Natural killer cell (primary cell): ENCODE results near the gene TXNRD1. TPM values are rescaled to one million over a fixed set of nuclear protein-coding genes. Genes with fewer than 3 reads are reported as not detected.
A peak's percentile ranks its signal among the peaks of the same experiment; 100 is the strongest.

ENCODE experiments used
- ATAC-seq, 3 donors: fragments of 150-1000 bp in 2 of 3; fragments of 200-7000 bp in 1 of 3; cut with Tn5 transposase; 1 replicate in 1 of 3; 2 replicates in 2 of 3; pipeline ENCODE4 v1.10.0; 2021; ENCODE audit warnings: mild to moderate bottlenecking in 2 of 3, moderate library complexity in 2 of 3
- DNase-seq, 2 donors: peaks; one replicate each; pipeline versions ENCODE4 v3.0.0 to v3.0.0-alpha.2; 2013 to 2021; ENCODE audit warnings: mixed read lengths in 1 of 2
- H3K27ac ChIP-seq: one replicate; pipeline ENCODE4 v1.5.1; 2013; ENCODE audit warnings: mild to moderate bottlenecking, low read length
- H3K27me3 ChIP-seq: one replicate; pipeline ENCODE4 v1.6.1; 2013; ENCODE audit warnings: low read length; ENCODE audit not compliant: control insufficient read depth, insufficient read depth
- H3K36me3 ChIP-seq: one replicate; pipeline ENCODE4 v1.6.1; 2013; ENCODE audit warnings: low read length; ENCODE audit not compliant: control insufficient read depth, insufficient read depth
- H3K4me1 ChIP-seq: one replicate; pipeline ENCODE4 v1.6.1; 2013; ENCODE audit warnings: low read length; ENCODE audit not compliant: control insufficient read depth, insufficient read depth
- H3K4me3 ChIP-seq: one replicate; pipeline ENCODE4 v1.5.1; 2013; ENCODE audit warnings: low read length
- H3K9me3 ChIP-seq: one replicate; pipeline ENCODE4 v1.6.1; 2013; ENCODE audit warnings: low read length; ENCODE audit not compliant: control insufficient read depth, insufficient read depth
- H3K27ac Mint-ChIP-seq, 2 donors: one replicate each; pipeline ENCODE4 v1.8.0; 2022; ENCODE audit warnings: mild to moderate bottlenecking in 2 of 2, mixed read lengths in 2 of 2, moderate library complexity in 1 of 2
- H3K27me3 Mint-ChIP-seq, 2 donors: one replicate each; pipeline ENCODE4 v1.8.0; 2022; ENCODE audit warnings: low read depth in 2 of 2, mixed read lengths in 2 of 2
- H3K36me3 Mint-ChIP-seq: one replicate; pipeline ENCODE4 v1.8.0; 2022; ENCODE audit warnings: mixed read lengths
- H3K4me1 Mint-ChIP-seq, 2 donors: one replicate each; pipeline ENCODE4 v1.8.0; 2022; ENCODE audit warnings: mixed read lengths in 2 of 2
- H3K4me3 Mint-ChIP-seq: one replicate; pipeline ENCODE4 v1.8.0; 2022; ENCODE audit warnings: mild to moderate bottlenecking, moderate library complexity, mixed read lengths
- H3K9me3 Mint-ChIP-seq, 2 donors: one replicate each; pipeline ENCODE4 v1.8.0; 2022; ENCODE audit warnings: mixed read lengths in 2 of 2
- CTCF ChIP-seq: fragments of 200-600 bp; IDR thresholded peaks from one replicate; pipeline ENCODE4 v1.8.0; 2022; ENCODE audit warnings: antibody characterized with exemption
- WGBS: methylation state at CpG from one replicate; pipeline ENCODE4 v1.1.7; 2013; ENCODE audit warnings: missing lambda C conversion rate; ENCODE audit not compliant: insufficient coverage; 5-methylcytosine and 5-hydroxymethylcytosine counted together
- intact Hi-C: fragments of 100-400 bp; cut with micrococcal nuclease; formaldehyde crosslinking; loops from one replicate; pipeline ENCODE4 v1.14.2; 2022
- total RNA-seq, 4 donors: library from RNA; stranded (reverse); fragments of 120-200 nt in 1 of 4; gene quantifications; one replicate each; pipeline versions ENCODE4 v1.2.3 to v1.2.4, GENCODE V29; 2013 to 2022

Gene TXNRD1
- total RNA-seq, 3 donors from 2014 or later (not counting 1 experiment from before 2014, with no cell fraction given) = 46.9 to 59.7 (median 47.3) TPM

- Histone ChIP-seq H3K4me1 (no peaks in the 10 kb centered on the region), H3K27me3 (no peaks in the 10 kb centered on the region), H3K9me3 (no peaks in the 10 kb centered on the region), H3K27ac (no peak overlapping the region), H3K36me3 (no peaks in the 10 kb centered on the region), H3K4me3 (no peak overlapping the region)
- DNase-seq (no peak), ATAC-seq (no peak)
- intact Hi-C loops = no loop called here
- H3K36me3 Mint-ChIP-seq = no peaks in the 10 kb centered on the region
- no peak overlapping the region for H3K4me3 Mint-ChIP-seq
- H3K9me3 Mint-ChIP-seq = no peaks in the 10 kb centered on the region
- WGBS = 96% methylated on average over 11 of the region's 11 CpGs
- no peak for TF ChIP-seq CTCF
- peaks cover 9% of the 10 kb centered on the region in 2 donors for H3K4me1 Mint-ChIP-seq
- H3K27ac Mint-ChIP-seq = no peak overlapping the region
- no peaks in the 10 kb centered on the region for H3K27me3 Mint-ChIP-seq
These were observed 57.9 kb downstream of the TXNRD1 start for GRCh38 chr12:104273503-104273902.

- no peak for ATAC-seq
- Histone ChIP-seq H3K27me3 (no peaks in the 10 kb centered on the region), H3K36me3 (no peaks in the 10 kb centered on the region), H3K27ac (no peak overlapping the region), H3K4me3 (no peak overlapping the region), H3K9me3 (no peaks in the 10 kb centered on the region), H3K4me1 (no peaks in the 10 kb centered on the region)
- Mint-ChIP-seq H3K4me3 (no peak overlapping the region), H3K9me3 (no peaks in the 10 kb centered on the region), H3K27me3 (no peaks in the 10 kb centered on the region), H3K4me1 (peaks cover 9% of the 10 kb centered on the region in 2 donors), H3K36me3 (no peaks in the 10 kb centered on the region), H3K27ac (no peak overlapping the region)
- DNase-seq = no peak
- intact Hi-C loops = no loop called here
- WGBS = 99% methylated on average over 4 of the region's 4 CpGs
- no peak for TF ChIP-seq CTCF
These were observed 59.2 kb downstream of the TXNRD1 start for GRCh38 chr12:104274811-104275210.

- intact Hi-C loops = no loop called here
- Histone ChIP-seq H3K27me3 (no peaks in the 10 kb centered on the region), H3K9me3 (no peaks in the 10 kb centered on the region), H3K4me1 (no peaks in the 10 kb centered on the region), H3K36me3 (no peaks in the 10 kb centered on the region), H3K4me3 (no peak overlapping the region), H3K27ac (no peak overlapping the region)
- no peaks in the 10 kb centered on the region for H3K36me3 Mint-ChIP-seq
- H3K4me1 Mint-ChIP-seq = peaks cover 9% of the 10 kb centered on the region in 2 donors
- H3K4me3 Mint-ChIP-seq = no peak overlapping the region
- ATAC-seq (no peak), DNase-seq (no peak)
- TF ChIP-seq CTCF = no peak
- peak overlapping the region in 1 of 2 donors; percentile 6 for H3K27ac Mint-ChIP-seq
- no peaks in the 10 kb centered on the region for H3K9me3 Mint-ChIP-seq
- H3K27me3 Mint-ChIP-seq = peaks cover 0 to 4% of the 10 kb centered on the region in 2 donors
- 79% methylated on average over 3 of the region's 5 CpGs for WGBS
These were observed 60.1 kb downstream of the TXNRD1 start for GRCh38 chr12:104275689-104276088.
